ENCODE measurements around the gene METTL16. TPM values are rescaled to one million over a fixed set of nuclear protein-coding genes. Genes with fewer than 3 reads are reported as not detected.

Gene METTL16
- total and polyA plus RNA-seq, 2 of the 4 experiments (the other 2 are of a cell fraction): 11.8 to 15.4 TPM

- Histone ChIP-seq H3K27me3 (ENCODE audit: control insufficient read depth, insufficient read depth, low read length) (no peaks in the 10 kb centered on the region), H3K9ac (ENCODE audit: low read depth, low read length) (no peak overlapping the region), H2BK15ac (ENCODE audit: low read depth, low read length) (no peak overlapping the region), H4K20me1 (ENCODE audit: insufficient read depth, low read length) (no peaks in the 10 kb centered on the region; the same call in 1 of the 2 replicates), H3K4me3 (ENCODE audit: insufficient read depth, low read depth, low read length) (no peak overlapping the region), H2AK5ac (ENCODE audit: low read depth, low read length) (no peak overlapping the region), H2AFZ (replicated peaks; ENCODE audit: low read length, poor library complexity) (no peak overlapping the region), H2AK9ac (replicated peaks; ENCODE audit: low read depth, low read length, poor library complexity) (no peak overlapping the region), H3K9me1 (ENCODE audit: insufficient read depth, low read length) (peaks cover 6% of the 10 kb centered on the region; the same call in 1 of the 2 replicates), H2BK5ac (ENCODE audit: low read depth, low read length, poor library complexity, severe bottlenecking) (no peak overlapping the region), H3K9me3 (ENCODE audit: control insufficient read depth, insufficient read depth, low read length) (no peaks in the 10 kb centered on the region), H4K91ac (ENCODE audit: insufficient read depth, low read depth, low read length) (no peak overlapping the region), H4K8ac (ENCODE audit: low read depth in 2 of 2, low read length in 2 of 2) (no peak overlapping the region), H3K36me3 (ENCODE audit: control insufficient read depth, insufficient read depth, low read length) (peaks cover 13% of the 10 kb centered on the region), H3K23ac (ENCODE audit: low read depth, low read length) (no peak overlapping the region), H3K4me2 (ENCODE audit: low read depth, low read length) (no peak overlapping the region), H4K5ac (ENCODE audit: low read depth, low read length) (no peak overlapping the region), H3K18ac (ENCODE audit: low read depth, low read length) (no peak overlapping the region), H2BK120ac (ENCODE audit: low read depth, low read length) (no peak overlapping the region), H3K14ac (replicated peaks; ENCODE audit: low read depth, low read length) (no peak overlapping the region), H2BK20ac (ENCODE audit: low read depth, low read length) (no peak overlapping the region), H3K56ac (ENCODE audit: extremely low read depth, insufficient read depth, low read length) (no peak overlapping the region), H3K4me1 (ENCODE audit: control insufficient read depth, insufficient read depth, low read length) (no peaks in the 10 kb centered on the region), H3K79me1 (ENCODE audit: low read depth in 1 of 2, low read length in 2 of 2) (peaks cover 4 to 26% of the 10 kb centered on the region in 2 experiments; a peak in 3 of 4 replicates), H3K27ac (ENCODE audit: insufficient read depth, low read length) (no peak overlapping the region), H3K4ac (ENCODE audit: low read depth, low read length) (no peak overlapping the region)
- dilution Hi-C loops (cut with HindIII; ENCODE audit: low sequenced_read_pairs, unreplicated experiment): no loop called here
- POLR2A ChIA-PET (ENCODE audit: unreplicated experiment): interaction anchor here (0.6 kb wide), 1 partner anchor 72 kb away, joined by 9 read pairs; no protein-coding TSS in a partner anchor
- BruUV-seq (replicated peaks): no TSS peak
- DNase-seq (no peak), ATAC-seq (ENCODE audit: low read depth) (no peak)
- in situ Hi-C loops (cut with MboI; ENCODE audit: low sequenced_read_pairs): no loop called here
- 100% methylated on average over 2 of the region's 9 CpGs; no CpG with 5 or more reads in 1 of the 2 experiments for WGBS, 2 experiments (ENCODE audit: extremely low coverage in 2 of 2, insufficient read length in 1 of 2)
- intact Hi-C loops (cut with micrococcal nuclease): no loop called here
- CTCF ChIA-PET: interaction anchor here (0.6 to 0.7 kb wide), 2 partner anchors 11 to 106 kb away, joined by 3 to 4 read pairs; no protein-coding TSS in a partner anchor
- TF ChIP-seq RFX5 (IDR thresholded peaks at IDR 0.05; ENCODE audit: low read depth, low read length): no peak
- TF ChIP-seq CEBPB (IDR thresholded peaks at IDR 0.05; ENCODE audit: low read depth, low read length): no peak
- TF ChIP-seq SMC3 (IDR thresholded peaks at IDR 0.05; ENCODE audit: low read depth, low read length): no peak
- TF ChIP-seq BHLHE40 (IDR thresholded peaks at IDR 0.05; ENCODE audit: low read depth, low read length): no peak
- no peak for TF ChIP-seq MXI1 (IDR thresholded peaks at IDR 0.05; ENCODE audit: borderline replicate concordance, low read depth, low read length)
- no peak for TF ChIP-seq CTCF (conservative IDR thresholded peaks at IDR 0.05; ENCODE audit: low read depth, low read length)
- no peak for TF ChIP-seq RAD21 (IDR thresholded peaks at IDR 0.05; ENCODE audit: low read length)
- no peak for TF ChIP-seq RCOR1 (IDR thresholded peaks at IDR 0.05; ENCODE audit: insufficient replicate concordance, low read length)
- TF ChIP-seq FOS (IDR thresholded peaks at IDR 0.05; ENCODE audit: low read depth, low read length): no peak
- no peak for TF ChIP-seq POLR2A (IDR thresholded peaks at IDR 0.05; ENCODE audit: low read depth, low read length)
- no peak for TF ChIP-seq MAFK (IDR thresholded peaks at IDR 0.05; ENCODE audit: low read depth, low read length)
- no peak for TF ChIP-seq USF2 (IDR thresholded peaks at IDR 0.05; ENCODE audit: low read depth, low read length)
- TF ChIP-seq MAZ (IDR thresholded peaks at IDR 0.05; ENCODE audit: borderline replicate concordance, low read depth, low read length): no peak
- no peak for TF ChIP-seq NFE2L2 (IDR thresholded peaks at IDR 0.05; ENCODE audit: low read depth, low read length)
- TF ChIP-seq ELK1 (IDR thresholded peaks at IDR 0.05; ENCODE audit: borderline replicate concordance, low read depth, low read length): no peak
- no peak for TF ChIP-seq CHD1 (IDR thresholded peaks at IDR 0.05; ENCODE audit: low read depth, low read length)
Observed at GRCh38 chr17:2474371-2474770, 37.3 kb downstream of the METTL16 start.
